H1 (cell line): ENCODE results near the gene CD300LG. TPM values are rescaled to one million over a fixed set of nuclear protein-coding genes. Genes with fewer than 3 reads are reported as not detected.

Experiments
- CTCF ChIA-PET: fragments of 300-600 bp; sonication (Branson Sonifier 250); formaldehyde crosslinking; loops from one replicate; lab custom pipeline; 2021; ENCODE audit not compliant: partially characterized antibody; lab: Charles Lee
- POLR2A ChIA-PET: fragments of 300-600 bp; sonication (Branson Sonifier 250); formaldehyde crosslinking; loops from one replicate; lab custom pipeline; 2021; ENCODE audit warnings: inconsistent platforms; ENCODE audit not compliant: partially characterized antibody; lab: Charles Lee
- DNase-seq, 2 experiments: peaks; one replicate each; pipeline versions ENCODE4 v3.0.0 to v3.0.0-alpha.2; 2010 to 2022; ENCODE audit warnings: low spot score in 2 of 2, low read depth in 1 of 2, mixed read lengths in 1 of 2
- FAIRE-seq: peaks from 2 replicates; lab custom pipeline; 2011; peaks lifted over from hg19 to GRCh38; lab: Jason Lieb, UNC
- H2AFZ ChIP-seq: 2 replicates; pipeline ENCODE4 v1.8.1; 2012; ENCODE audit warnings: low read length, inconsistent platforms
- H2AK5ac ChIP-seq: 2 replicates; pipeline ENCODE4 v1.6.1; 2013; ENCODE audit warnings: low read depth, low read length
- H2BK120ac ChIP-seq: replicated peaks from 2 replicates; pipeline ENCODE3; 2013; ENCODE audit warnings: low read depth, low read length, inconsistent platforms
- H2BK12ac ChIP-seq: 2 replicates; pipeline ENCODE4 v1.6.1; 2013; ENCODE audit warnings: low read depth, low read length
- H2BK15ac ChIP-seq: 2 replicates; pipeline ENCODE4 v1.6.1; 2013; ENCODE audit warnings: low read length
- H2BK20ac ChIP-seq: 2 replicates; pipeline ENCODE4 v1.6.1; 2013; ENCODE audit warnings: low read length
- H2BK5ac ChIP-seq: 2 replicates; pipeline ENCODE4 v1.6.1; 2013; ENCODE audit warnings: low read depth, low read length
- H3K14ac ChIP-seq: 2 replicates; pipeline ENCODE4 v1.6.1; 2013; ENCODE audit warnings: inconsistent platforms; ENCODE audit not compliant: insufficient read length
- H3K18ac ChIP-seq: 2 replicates; pipeline ENCODE4 v1.6.1; 2013; ENCODE audit warnings: low read length; ENCODE audit errors: extremely low read depth
- H3K23ac ChIP-seq: 2 replicates; pipeline ENCODE4 v1.6.1; 2013; ENCODE audit warnings: inconsistent platforms; ENCODE audit not compliant: insufficient read length
- H3K23me2 ChIP-seq: 2 replicates; pipeline ENCODE4 v1.6.1; 2013; ENCODE audit warnings: low read depth, low read length
- H3K27ac ChIP-seq: 2 replicates; pipeline ENCODE4 v1.6.1; 2011; ENCODE audit warnings: low read depth, low read length, inconsistent platforms
- H3K27me3 ChIP-seq, 4 experiments: replicated peaks in 1 of 4; 1 replicate in 1 of 4; 2 replicates in 3 of 4; pipeline versions ENCODE4 v1.6.1 to v1.8.1; 2011 to 2013; ENCODE audit warnings: low read length in 3 of 4, mild to moderate bottlenecking in 3 of 4, inconsistent platforms in 2 of 4, mixed read lengths in 2 of 4, moderate library complexity in 1 of 4; ENCODE audit not compliant: control insufficient read depth in 3 of 4, insufficient read depth in 3 of 4; ENCODE audit errors: extremely low read depth in 1 of 4
- H3K36me3 ChIP-seq, 4 experiments: 2 replicates each; pipeline versions ENCODE4 v1.6.1 to v1.8.1; 2011 to 2013; ENCODE audit warnings: mild to moderate bottlenecking in 4 of 4, low read length in 3 of 4, moderate library complexity in 2 of 4, control low read depth in 1 of 4, inconsistent platforms in 1 of 4; ENCODE audit not compliant: insufficient read depth in 4 of 4, control insufficient read depth in 2 of 4
- H3K4ac ChIP-seq: replicated peaks from 2 replicates; pipeline ENCODE3; 2013; ENCODE audit warnings: low read length, low read depth, mixed read lengths, inconsistent platforms; ENCODE audit not compliant: insufficient read length
- H3K4me1 ChIP-seq, 4 experiments: replicated peaks in 1 of 4; 1 replicate in 1 of 4; 2 replicates in 3 of 4; pipeline versions ENCODE4 v1.6.1 to v1.8.1; 2011 to 2013; ENCODE audit warnings: low read length in 3 of 4, inconsistent platforms in 2 of 4, mixed read lengths in 1 of 4; ENCODE audit not compliant: insufficient read depth in 4 of 4, control insufficient read depth in 3 of 4
- H3K4me2 ChIP-seq, 2 experiments: 2 replicates each; pipeline versions ENCODE4 v1.6.1 to v1.8.1; 2011 to 2013; ENCODE audit warnings: low read depth in 2 of 2, low read length in 2 of 2, control low read depth in 1 of 2, inconsistent platforms in 1 of 2, mild to moderate bottlenecking in 1 of 2; ENCODE audit not compliant: insufficient read depth in 1 of 2
- H3K4me3 ChIP-seq, 4 experiments: fragments of 200-600, 300-600 bp in 1 of 4; sonication (generic), shearing (Covaris generic), sonication (Bioruptor Twin) in 1 of 4; 2 replicates each; pipeline versions ENCODE4 v1.5.1 to v1.8.1; 2011 to 2016; ENCODE audit warnings: low read length in 4 of 4, low read depth in 3 of 4, control low read depth in 2 of 4, inconsistent platforms in 2 of 4, mild to moderate bottlenecking in 2 of 4, mixed read lengths in 1 of 4, moderate library complexity in 1 of 4; ENCODE audit not compliant: insufficient read depth in 2 of 4; ENCODE audit errors: extremely low read depth in 1 of 4
- H3K56ac ChIP-seq: replicated peaks from 2 replicates; pipeline ENCODE3; 2013; ENCODE audit warnings: low read depth, mild to moderate bottlenecking, mixed read lengths, low read length, inconsistent platforms; ENCODE audit not compliant: insufficient read length
- H3K79me1 ChIP-seq: 2 replicates; pipeline ENCODE4 v1.6.1; 2013; ENCODE audit warnings: low read depth, low read length, control low read depth
- H3K79me2 ChIP-seq, 2 experiments: 2 replicates each; pipeline versions ENCODE4 v1.6.1 to v1.8.1; 2012 to 2013; ENCODE audit warnings: low read length in 2 of 2, mild to moderate bottlenecking in 2 of 2, inconsistent platforms in 1 of 2; ENCODE audit not compliant: insufficient read depth in 2 of 2, control insufficient read depth in 1 of 2
- H3K9ac ChIP-seq, 4 experiments: replicated peaks in 1 of 4; 1 replicate in 1 of 4; 2 replicates in 3 of 4; pipeline versions ENCODE4 v1.6.1 to v1.8.1; 2011 to 2013; ENCODE audit warnings: low read depth in 3 of 4, low read length in 3 of 4, control low read depth in 2 of 4, mild to moderate bottlenecking in 2 of 4, moderate library complexity in 2 of 4, inconsistent platforms in 1 of 4; ENCODE audit errors: extremely low read depth in 1 of 4
- H3K9me3 ChIP-seq, 2 experiments: 2 replicates each; pipeline versions ENCODE4 v1.6.1 to v1.8.1; 2012 to 2013; ENCODE audit warnings: mild to moderate bottlenecking in 2 of 2, moderate library complexity in 2 of 2, control low read depth in 1 of 2, inconsistent platforms in 1 of 2, low read depth in 1 of 2, low read length in 1 of 2, mixed read lengths in 1 of 2; ENCODE audit not compliant: insufficient read depth in 2 of 2
- H4K20me1 ChIP-seq, 2 experiments: replicated peaks in 1 of 2; 2 replicates each; pipeline versions ENCODE3 to v1.8.1; 2011 to 2013; ENCODE audit warnings: inconsistent platforms in 2 of 2, low read length in 2 of 2, mild to moderate bottlenecking in 1 of 2; ENCODE audit not compliant: insufficient read depth in 2 of 2, control insufficient read depth in 1 of 2
- H4K5ac ChIP-seq: 2 replicates; pipeline ENCODE4 v1.6.1; 2013; ENCODE audit warnings: low read length, low read depth, mixed read lengths, inconsistent platforms; ENCODE audit not compliant: insufficient read length
- H4K8ac ChIP-seq: 2 replicates; pipeline ENCODE4 v1.8.0; 2013; ENCODE audit warnings: mild to moderate bottlenecking, moderate library complexity, low read length, inconsistent platforms; ENCODE audit not compliant: insufficient read depth; ENCODE audit errors: extremely low read depth
- H4K91ac ChIP-seq: replicated peaks from 2 replicates; pipeline ENCODE3; 2013; ENCODE audit warnings: low read length, mixed read lengths, inconsistent platforms; ENCODE audit not compliant: insufficient read length
- ATF3 ChIP-seq: IDR thresholded peaks from 2 replicates; pipeline ENCODE4 v1.6.1; 2011; ENCODE audit warnings: low read depth, mild to moderate bottlenecking, low read length; ENCODE audit not compliant: insufficient read depth
- CTBP2 ChIP-seq: IDR thresholded peaks from 2 replicates; pipeline ENCODE4 v1.7.0; 2011; ENCODE audit warnings: borderline replicate concordance, mild to moderate bottlenecking, moderate library complexity, mixed read lengths, low read length; ENCODE audit not compliant: insufficient read depth, insufficient read length
- JUND ChIP-seq: IDR thresholded peaks from 2 replicates; pipeline ENCODE4 v1.6.1; 2011; ENCODE audit warnings: mild to moderate bottlenecking, improper control_type of control experiment, low read length
- TAF1 ChIP-seq: IDR thresholded peaks from 2 replicates; pipeline ENCODE4 v1.6.1; 2011; ENCODE audit warnings: mild to moderate bottlenecking, low read depth, low read length
- TBP ChIP-seq: IDR thresholded peaks from 2 replicates; pipeline ENCODE4 v1.6.1; 2011; ENCODE audit warnings: low read depth, low read length, improper control_type of control experiment
- TCF12 ChIP-seq: IDR thresholded peaks from 2 replicates; pipeline ENCODE4 v1.6.1; 2011; ENCODE audit warnings: low read depth, mild to moderate bottlenecking, low read length
- TEAD4 ChIP-seq: IDR thresholded peaks from 2 replicates; pipeline ENCODE4 v1.6.1; 2012; ENCODE audit warnings: low read depth, low read length, inconsistent platforms, mixed read lengths
- WGBS, 2 experiments: shearing (Covaris generic) in 1 of 2; methylation state at CpG; one replicate each; pipeline versions ENCODE4 v1.1.6 to v1.1.7; 2013 to 2015; ENCODE audit warnings: low lambda C conversion rate in 2 of 2, mixed read lengths in 2 of 2, inconsistent platforms in 1 of 2, low coverage in 1 of 2, missing lambda C conversion rate in 1 of 2; ENCODE audit not compliant: insufficient replicate concordance in 2 of 2, insufficient coverage in 1 of 2, insufficient read length in 1 of 2; ENCODE audit errors: extremely low coverage in 1 of 2, missing lambda C conversion rate in 1 of 2; 5-methylcytosine and 5-hydroxymethylcytosine counted together
- polyA plus RNA-seq, 7 experiments: library from polyadenylated mRNA; depleted of rRNA in 3 of 7; stranded (reverse) in 5 of 7; unstranded in 2 of 7; fragments of >200 nt in 5 of 7; fragments of 200-250 nt in 2 of 7; gene quantifications; 1 replicate in 5 of 7; 2 replicates in 1 of 7; 4 replicates in 1 of 7; pipeline versions ENCODE4 v1.2.1 to v1.2.3, GENCODE V29; 2011 to 2013; ENCODE audit warnings: missing spikeins in 2 of 7, mixed read lengths in 2 of 7
- total RNA-seq: library from RNA; stranded (reverse); fragmentation: NEBNext Ultra II Directional; extraction: Animal tissue kit (Norgen Biotek cat#: 25700); gene quantifications from 2 replicates; pipeline ENCODE4 v1.2.1, GENCODE V29; 2021

Gene CD300LG
- total and polyA plus RNA-seq, 2 of the 8 experiments (the other 6 are each of a cell fraction or from before 2014, with no cell fraction given): 0.06 TPM; not detected in 1

- no peaks in the 10 kb centered on the region for H3K23me2 ChIP-seq
- H4K8ac ChIP-seq: no peak overlapping the region
- 22% methylated on average over 4 of the region's 4 CpGs; no CpG with 5 or more reads in 1 of the 2 experiments for WGBS, 2 experiments
- H3K27me3 ChIP-seq: no peaks in the 10 kb centered on the region
- H4K20me1 ChIP-seq: peaks cover 0 to 5% of the 10 kb centered on the region in 2 experiments
- ChIA-PET POLR2A (interaction anchor here (0.7 kb wide), 1 partner anchor 110 kb away, joined by 3 read pairs; no protein-coding TSS in a partner anchor), CTCF (interaction anchor here (0.7 to 25.8 kb wide), 9 partner anchors 14 to 105 kb away, joined by 3 to 403 read pairs (median 5); no protein-coding TSS in a partner anchor)
- 0 out of 4 replicates have a peak, but pooled peaks cover 0 to 2% of the 10 kb centered on the region in 2 experiments for H3K79me2 ChIP-seq
- no peaks in the 10 kb centered on the region; a peak in 1 of 8 replicates for H3K36me3 ChIP-seq
- H3K4ac ChIP-seq: no peak overlapping the region
- H3K4me1 ChIP-seq: peaks cover 9 to 17% (median 14%) of the 10 kb centered on the region in 4 experiments
- no peak overlapping the region for H3K56ac ChIP-seq
- H3K79me1 ChIP-seq: 0 out of 2 replicates have a peak, but pooled peaks cover 3% of the 10 kb centered on the region
- no peak overlapping the region for H3K27ac ChIP-seq
- no peak overlapping the region for H4K5ac ChIP-seq
- H2AK5ac ChIP-seq: no peak overlapping the region
- no peak overlapping the region for H3K14ac ChIP-seq
- H2BK120ac ChIP-seq: no peak overlapping the region
- H3K23ac ChIP-seq: no peak overlapping the region
- no peak overlapping the region for H2BK15ac ChIP-seq
- peak overlapping the region in 1 of 4 experiments; percentile 8; a peak in 1 of 8 replicates for H3K4me3 ChIP-seq
- no peak overlapping the region for H2BK20ac ChIP-seq
- TF ChIP-seq TAF1 (no peak), JUND (no peak), TCF12 (no peak), TEAD4 (no peak), CTBP2 (no peak), TBP (no peak), ATF3 (no peak)
- H3K18ac ChIP-seq: no peak overlapping the region
- no peak overlapping the region for H3K9ac ChIP-seq
- no peaks in the 10 kb centered on the region for H3K9me3 ChIP-seq
- DNase-seq: no peak
- peak overlapping the region; percentile 45 to 49 for H3K4me2 ChIP-seq
- H2BK12ac ChIP-seq: peak overlapping the region; percentile 72; the same call in 1 of the 2 replicates
- H2BK5ac ChIP-seq: peak overlapping the region; percentile 53; the same call in 1 of the 2 replicates
- H2AFZ ChIP-seq: no peak overlapping the region
- peak overlapping the region; percentile 15 for H4K91ac ChIP-seq
- FAIRE-seq: no peak
These were observed 45.6 kb downstream of the CD300LG start for GRCh38 chr17:43892647-43892952.
